Colon (tissue), 2 donors: ENCODE measurements around the gene ARHGAP44.
"Not testable (repeated sequence)": the region's sequence is repeated elsewhere in the genome, so short reads cannot be mapped to it uniquely, and the experiment has no call there.

ENCODE experiments used
- FAIRE-seq: peaks from 2 replicates; lab custom pipeline; 2012; peaks lifted over from hg19 to GRCh38; lab: Jason Lieb, UNC
- donor health status: control.
- donor health status: control.

ARHGAP44 gene

DNA sequence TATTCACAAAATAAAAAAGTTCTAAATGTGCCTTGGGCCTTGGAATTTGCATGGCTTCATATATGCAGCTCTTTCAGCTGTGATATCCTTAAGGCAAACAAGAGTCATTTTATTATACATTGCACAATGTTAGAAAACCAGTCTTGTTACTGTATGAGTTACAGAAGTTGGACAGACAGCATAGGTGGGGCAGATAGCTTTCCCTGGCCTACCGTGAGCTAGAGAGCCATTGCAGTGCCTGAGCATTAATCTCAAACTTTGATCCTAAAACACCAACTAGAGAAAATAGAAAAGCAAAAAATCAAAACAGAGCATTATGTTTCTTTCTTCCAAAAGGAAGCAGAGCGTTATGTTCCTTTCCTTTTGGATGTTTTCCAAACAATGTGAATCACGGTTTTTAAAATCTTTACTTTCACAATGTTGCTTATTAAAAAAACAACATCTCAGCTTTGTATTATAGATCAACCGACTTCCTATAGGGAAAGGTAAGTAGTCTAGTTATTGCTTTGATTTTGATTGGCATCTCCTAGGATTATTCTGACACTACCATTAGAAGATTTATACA is 32.2 kb downstream of the ARHGAP44 start:
- FAIRE-seq, result no peak

DNA sequence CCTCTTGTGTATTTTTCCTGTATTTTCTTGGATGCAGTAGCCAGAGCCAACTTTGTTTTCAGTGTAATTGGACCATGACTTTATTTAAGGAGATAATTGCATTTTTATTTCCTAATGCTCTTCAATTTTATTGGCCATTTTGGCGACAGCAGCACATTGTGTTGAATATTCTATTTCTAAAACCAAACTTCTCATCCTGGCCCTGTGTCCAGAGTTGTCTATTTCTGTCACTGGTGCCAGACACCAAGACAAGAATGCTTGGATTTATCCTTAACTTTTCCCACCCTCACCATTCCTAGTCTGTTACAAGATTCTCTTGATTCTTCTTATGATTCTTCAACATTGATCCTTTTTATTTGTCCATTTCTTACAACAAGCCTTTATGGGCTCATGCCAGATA is 37.1 kb downstream of the ARHGAP44 start:
- no peak for FAIRE-seq

DNA sequence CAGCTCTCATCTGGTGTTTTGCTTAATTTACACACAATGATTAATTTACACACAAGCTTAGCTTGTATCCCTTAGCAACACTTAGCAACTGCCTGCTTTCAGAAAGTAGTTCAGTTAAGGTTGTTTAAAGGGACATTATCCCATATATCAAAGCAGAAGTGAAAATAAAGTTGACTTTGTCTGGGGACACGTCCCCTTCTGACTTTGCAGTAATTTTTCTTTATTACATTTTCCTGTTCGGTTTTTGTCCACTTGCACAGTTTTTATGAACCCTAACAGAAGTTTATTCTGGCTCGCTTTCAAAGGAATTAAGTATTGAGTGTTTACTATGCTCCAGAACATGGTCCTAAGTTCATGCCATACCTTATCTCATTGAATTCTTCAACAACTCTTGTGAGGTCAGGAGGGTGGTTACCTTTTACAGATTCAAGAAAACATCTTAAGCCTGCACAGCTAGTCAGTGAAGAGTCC is 41.5 kb downstream of the ARHGAP44 start:
- peak; percentile 86 for FAIRE-seq

DNA sequence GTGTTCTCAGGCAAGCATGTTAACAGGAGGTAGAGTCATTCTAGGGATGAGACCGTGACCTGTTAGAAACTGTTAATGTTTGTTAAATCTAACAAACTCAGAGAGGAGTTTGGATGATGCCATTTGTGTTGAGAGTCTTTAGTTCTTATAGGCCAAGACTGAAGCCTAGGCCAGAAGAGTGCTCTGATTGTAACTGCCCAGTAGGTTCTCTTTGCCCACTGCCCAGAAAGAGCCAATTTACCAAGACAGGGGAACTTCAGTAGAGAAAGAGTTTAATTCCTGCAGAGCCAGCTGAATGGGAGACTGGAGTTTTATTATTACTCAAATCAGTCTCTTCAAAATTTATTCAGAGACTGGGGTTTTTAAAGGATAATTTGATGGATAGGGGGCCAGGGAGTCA is 42.5 kb downstream of the ARHGAP44 start:
- no peak for FAIRE-seq

DNA sequence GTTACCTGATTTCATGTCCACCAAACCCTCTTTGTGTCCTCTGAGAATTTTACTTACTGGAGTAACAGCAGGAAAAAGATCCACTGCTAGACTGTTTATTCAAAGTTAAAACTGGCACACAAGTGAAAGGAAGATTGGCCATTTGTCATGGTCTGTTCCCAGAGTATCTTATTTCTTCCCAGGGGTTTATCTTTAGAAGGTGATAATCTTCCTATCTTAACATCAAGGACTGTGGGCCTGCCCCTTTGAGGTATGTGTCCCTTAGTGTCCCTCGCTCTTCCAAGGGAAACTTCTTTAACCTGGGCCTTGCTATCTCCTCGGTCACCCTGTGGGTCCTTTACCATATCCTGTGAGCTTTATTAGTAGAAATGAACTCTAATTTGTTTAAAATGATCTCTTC is 49.7 kb downstream of the ARHGAP44 start:
- no peak for FAIRE-seq

DNA sequence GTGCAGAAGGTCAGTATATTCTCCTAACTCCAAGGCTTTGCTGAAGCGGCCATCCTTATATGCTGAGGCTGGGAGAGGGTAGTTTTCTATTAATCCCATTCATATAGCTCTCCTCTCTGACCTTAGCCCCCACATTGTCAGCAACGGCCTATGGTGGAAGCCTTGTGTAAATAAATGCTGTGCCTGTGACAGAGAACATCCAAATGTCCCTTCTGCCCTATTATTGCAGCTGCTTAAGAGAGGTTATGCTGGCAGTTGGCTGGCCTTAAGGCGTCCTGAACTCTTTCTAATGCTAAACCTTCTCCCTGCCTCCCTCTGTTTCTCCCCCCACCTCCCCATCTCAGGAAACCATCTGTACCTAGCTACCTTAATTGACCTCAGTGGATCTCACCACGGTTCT is 53.6 kb downstream of the ARHGAP44 start:
- FAIRE-seq, result no peak

DNA sequence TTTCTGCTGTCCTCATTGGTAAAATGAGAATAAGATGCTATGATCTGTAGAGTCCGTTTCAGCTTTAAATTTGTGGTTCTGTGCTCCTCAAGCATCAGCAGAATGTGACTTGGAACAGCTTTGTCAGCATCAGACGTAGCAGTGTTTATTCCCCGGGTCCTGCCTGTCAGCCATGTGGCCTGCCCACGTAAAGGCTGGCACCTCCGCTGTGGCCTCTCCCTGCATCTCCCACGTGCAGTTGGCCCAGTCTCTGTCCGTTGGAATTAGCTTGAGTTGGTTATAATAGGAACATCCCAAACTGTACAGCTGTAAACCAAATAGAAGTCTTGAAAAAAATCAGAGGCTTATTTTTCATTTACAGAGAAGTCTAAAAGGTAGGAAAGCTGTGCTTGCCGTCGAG is 61.7 kb downstream of the ARHGAP44 start:
- no peak for FAIRE-seq

DNA sequence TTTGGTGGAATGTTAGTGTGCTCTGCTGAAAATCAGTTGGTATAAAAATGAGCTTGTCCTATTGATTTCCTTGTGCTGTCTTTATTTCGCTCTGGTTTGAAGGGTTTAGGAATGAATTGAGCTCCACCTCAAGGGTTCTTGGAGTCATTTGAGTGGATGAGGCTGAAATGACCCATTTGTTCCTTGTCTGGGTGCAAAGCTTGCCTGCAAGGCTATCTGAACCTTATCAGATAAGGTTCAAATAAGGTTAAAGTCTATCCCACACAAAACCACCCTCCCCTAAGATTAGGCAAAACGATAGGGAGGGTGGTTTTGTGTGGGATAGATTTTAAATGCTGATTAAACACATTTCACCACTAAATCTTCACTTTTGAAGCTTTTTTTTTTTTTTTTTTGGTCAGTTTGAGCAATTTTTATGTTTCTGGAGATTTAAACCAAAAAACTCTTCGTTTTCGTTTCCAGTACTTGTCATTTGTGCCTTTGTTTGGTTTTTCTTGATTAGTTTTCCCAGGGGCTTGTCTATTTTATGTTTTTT is 62.7 kb downstream of the ARHGAP44 start:
- no peak for FAIRE-seq

DNA sequence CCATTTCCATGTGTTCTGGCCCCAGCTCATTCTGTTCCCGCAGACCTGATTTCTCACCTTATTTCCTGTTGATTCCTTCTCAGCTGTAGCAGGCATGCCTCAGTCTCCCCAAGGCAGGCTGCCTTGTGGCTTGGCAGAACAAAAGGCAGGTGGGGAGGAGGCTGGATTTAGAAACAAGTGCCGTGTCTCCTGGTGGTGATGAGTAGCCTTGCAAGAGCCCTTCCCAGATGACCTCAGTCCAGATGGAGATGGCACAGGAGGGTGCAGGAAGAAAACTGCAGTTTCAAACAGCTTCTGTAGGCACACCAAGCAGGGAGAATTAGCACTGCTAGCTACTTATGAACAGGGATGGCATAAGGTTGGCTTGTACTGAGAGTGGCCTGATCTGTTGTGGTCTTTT is 64.6 kb downstream of the ARHGAP44 start:
- FAIRE-seq, result no peak

DNA sequence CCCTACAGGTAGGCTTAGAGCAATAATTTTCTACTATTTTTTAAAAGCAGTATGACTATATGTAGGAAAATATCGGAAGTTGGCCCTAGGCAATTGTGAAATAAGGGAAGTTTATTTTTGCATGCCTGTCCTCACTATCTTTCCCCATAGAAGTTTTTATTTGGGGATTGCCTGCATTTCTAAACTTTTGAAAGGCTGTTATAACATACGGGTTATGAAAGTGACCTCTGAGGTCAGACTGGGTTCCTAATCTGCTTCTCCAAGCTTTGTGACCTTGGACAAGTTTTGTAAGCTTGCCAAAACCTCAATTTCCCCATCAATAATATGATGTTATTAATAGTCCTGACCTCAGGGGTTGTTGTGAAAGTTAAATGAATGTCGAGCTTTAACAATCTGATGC is 67.1 kb downstream of the ARHGAP44 start:
- FAIRE-seq, result no peak

DNA sequence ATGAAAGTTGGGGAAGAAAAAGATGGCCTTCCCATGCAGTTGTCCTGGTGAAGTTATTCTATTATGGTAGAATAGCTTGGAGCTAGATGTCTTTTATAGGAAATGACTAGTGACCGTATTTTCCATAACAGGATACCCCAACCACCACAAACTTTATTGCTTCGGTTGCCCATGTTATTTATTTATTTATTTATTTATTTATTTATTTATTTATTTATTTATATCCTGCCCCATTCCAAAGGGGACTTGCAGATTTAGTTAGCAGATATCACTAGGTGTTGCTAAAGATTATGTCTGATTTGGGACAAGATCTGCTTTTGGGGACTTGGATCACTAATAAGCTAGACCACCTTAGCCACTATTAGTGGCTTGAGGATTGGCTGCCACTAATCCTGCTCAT is 68.3 kb downstream of the ARHGAP44 start:
- FAIRE-seq, result no peak

DNA sequence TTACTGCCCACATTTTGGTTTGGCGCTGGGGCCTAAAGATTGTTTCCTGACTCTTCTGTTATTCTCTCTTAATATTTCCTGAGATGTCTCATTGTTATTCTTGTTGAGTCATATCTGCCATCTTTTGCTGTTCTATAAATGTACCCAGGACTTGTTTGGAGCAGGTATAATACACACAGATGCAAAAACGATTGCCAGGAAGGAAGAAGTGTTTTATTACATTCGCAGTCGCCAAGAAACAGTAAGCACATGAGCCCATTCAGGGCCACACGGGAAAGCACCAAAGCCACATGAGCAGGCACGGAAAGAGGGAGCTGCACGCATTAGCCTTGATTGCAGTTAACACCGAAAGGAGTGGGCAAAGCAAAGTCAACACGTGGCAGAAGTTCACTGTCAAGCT is 70.2 kb downstream of the ARHGAP44 start:
- FAIRE-seq, result no peak

DNA sequence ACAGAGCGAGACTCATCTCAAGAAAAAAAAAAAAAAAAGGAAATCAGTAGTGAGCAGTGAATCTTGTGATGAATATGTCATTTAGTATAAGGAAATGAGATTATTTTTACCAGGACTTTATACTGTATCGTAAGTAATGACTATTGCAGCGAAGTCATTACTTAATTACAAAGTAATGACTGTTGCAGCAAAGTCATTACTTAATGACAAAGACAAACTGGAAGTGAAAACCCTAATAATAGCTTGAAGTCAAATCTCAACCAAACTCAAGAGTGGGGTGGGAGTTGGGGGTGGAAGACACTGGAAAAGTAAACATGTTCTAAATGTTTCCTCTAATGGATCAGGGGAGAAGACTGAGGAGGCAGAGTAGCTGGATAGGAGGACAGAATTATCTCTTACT is 76.5 kb downstream of the ARHGAP44 start:
- FAIRE-seq, result no peak

DNA sequence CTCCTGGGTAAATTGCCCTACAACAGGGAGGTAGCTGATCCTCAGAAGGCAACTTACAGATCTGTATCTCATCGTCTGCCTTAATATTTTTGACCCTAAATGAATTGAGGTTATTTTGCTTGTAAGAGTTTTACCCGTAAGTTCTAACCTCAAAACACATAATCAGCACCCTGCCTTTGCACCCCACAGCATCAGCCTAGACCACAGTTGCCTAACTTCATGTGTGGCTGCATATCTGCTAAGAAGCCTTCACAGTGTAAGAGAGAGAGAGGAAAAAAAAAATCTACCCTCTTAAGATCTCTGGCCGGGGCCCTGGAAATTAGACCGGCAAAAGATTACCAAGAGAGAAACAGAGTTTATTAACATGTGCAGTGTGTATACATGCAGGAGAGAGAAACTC is 76.9 kb downstream of the ARHGAP44 start:
- no peak for FAIRE-seq

DNA sequence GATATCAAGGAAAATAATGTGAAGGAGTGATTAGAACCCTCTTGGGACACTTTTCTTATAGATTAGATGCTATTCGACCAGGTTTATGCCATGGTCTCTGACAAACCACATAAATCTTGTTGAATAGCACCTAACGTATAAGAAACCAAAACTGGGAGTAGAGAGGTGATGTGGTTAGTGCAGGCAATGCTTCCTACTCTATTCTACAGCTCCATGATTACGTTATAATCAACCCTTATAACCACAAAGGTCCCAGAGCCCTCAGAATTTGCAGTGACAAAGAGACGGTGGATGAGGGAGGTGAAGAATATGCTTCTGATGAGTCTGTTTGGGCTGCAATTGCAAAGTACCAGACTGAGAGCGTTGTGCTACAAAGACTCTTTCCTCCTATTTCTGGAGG is 78.4 kb downstream of the ARHGAP44 start:
- no peak for FAIRE-seq

DNA sequence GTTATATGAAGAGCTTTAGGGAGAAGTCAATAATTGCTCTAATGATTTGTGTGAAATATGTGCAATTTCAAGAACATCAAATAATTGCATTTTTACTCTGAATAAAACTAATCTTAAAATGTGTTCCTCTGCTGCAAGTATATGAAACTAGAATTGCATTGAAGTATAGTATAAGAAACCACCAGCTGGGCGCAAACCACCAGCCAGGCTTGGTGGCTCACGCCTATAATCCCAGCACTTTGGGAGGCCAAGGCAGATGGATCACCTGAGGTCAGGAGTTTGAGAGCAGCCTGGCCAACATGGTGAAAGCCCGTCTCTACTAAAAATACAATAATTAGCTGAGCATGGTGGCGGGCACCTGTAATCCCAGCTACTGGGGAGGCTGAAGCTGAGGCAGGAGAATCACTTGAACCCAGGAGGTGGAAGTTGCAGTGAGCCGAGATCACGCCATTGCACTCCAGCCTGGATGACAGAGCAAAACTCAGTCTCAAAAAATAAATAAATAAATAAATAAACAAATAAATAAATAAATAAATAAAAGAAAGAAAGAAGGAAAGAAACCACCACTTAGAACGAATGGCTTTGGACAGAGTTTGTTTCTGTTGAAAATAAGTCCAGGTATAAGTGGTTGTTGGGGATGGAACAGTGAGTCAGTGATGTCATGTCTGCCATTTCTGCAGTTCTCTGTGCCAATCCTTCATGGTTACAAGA is 84.3 kb downstream of the ARHGAP44 start:
- not testable (repeated sequence) for FAIRE-seq

DNA sequence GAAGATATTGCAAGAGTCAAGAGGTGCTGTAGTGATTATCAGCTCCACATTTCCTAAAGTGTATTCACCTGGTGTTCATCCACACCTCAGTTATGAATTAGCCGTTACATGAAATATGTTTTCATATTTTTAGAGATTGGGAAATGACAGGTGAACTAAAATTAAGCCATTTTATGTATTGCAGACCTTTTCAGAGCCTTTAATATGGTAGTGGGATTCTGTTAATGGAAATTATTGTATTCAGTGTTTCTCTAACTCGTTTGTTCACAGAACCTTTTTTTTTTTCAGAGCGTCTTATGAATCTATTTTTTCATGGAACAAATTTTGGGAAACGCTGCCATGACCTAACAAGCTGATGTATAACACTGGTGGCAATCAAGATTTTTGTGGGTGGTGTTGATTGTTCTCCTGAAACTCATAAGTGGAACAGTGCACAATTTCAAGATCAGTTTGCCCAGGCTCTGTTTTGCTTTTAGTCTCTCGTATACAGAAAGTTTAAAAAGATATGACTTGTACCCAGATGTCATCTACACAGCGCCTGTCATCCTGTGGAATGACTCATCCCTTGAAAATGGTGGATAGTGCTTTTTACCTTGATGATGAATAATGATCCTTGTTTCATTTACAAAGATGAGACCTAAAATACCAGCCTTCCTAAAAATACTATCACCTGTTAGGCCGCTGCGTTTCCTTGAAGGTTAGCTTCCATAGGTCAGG is 88.8 kb downstream of the ARHGAP44 start:
- FAIRE-seq, result no peak

DNA sequence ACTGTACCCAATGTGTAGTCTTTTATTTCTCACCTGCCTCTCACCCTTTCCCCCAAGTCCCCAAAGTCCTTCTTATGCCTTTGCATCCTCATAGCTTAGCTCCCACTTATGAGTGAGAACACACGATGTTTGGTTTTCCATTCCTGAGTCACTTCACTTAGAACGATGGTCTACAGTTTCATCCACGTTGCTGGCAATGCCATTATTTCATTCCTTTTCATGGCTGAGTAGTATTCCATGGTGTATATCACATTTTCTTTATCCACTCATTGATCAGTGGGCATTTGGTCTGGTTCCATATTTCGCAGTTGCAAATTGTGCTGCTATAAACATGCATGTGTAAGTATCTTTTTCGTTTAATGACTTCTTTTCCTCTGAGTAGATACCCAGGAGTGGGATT is 89.8 kb downstream of the ARHGAP44 start:
- FAIRE-seq, result not testable (repeated sequence)

DNA sequence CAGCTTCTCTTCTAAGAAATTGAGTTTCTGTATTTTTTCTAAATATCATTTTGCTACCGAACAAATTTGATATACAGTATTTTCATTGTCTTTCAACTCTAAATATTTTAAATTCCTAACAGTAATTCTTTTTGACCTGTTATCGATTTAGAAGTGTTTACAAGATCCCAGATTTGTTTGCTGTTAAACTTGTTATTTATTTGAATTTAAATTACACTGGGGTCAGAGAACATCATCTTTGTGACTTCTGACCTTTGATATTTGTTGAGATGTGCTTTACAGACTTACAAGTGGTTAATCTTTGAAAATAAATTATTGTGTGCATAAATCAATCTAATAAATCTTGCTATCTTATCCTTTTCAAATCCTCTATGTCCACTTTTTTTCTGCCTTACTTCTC is 94.2 kb downstream of the ARHGAP44 start:
- FAIRE-seq, result no peak

DNA sequence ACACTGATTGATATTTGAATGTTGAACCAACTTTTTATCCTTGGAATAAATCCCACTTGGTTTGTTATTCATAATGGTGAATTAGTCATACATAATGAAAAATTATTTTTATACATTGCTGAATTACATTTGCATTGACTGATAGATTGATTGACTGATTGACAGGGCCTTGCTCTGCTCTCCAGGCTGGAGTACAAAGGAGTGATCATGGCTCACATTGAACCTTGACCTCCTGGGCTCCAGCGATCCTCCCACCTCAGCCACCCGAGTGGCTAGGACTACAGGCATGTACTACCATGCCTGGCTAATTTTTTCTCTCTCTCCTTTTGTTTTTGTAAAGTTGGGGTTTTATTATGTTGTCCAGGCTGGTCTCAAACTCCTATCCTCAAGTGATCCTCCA is 97.8 kb downstream of the ARHGAP44 start:
- no peak for FAIRE-seq

DNA sequence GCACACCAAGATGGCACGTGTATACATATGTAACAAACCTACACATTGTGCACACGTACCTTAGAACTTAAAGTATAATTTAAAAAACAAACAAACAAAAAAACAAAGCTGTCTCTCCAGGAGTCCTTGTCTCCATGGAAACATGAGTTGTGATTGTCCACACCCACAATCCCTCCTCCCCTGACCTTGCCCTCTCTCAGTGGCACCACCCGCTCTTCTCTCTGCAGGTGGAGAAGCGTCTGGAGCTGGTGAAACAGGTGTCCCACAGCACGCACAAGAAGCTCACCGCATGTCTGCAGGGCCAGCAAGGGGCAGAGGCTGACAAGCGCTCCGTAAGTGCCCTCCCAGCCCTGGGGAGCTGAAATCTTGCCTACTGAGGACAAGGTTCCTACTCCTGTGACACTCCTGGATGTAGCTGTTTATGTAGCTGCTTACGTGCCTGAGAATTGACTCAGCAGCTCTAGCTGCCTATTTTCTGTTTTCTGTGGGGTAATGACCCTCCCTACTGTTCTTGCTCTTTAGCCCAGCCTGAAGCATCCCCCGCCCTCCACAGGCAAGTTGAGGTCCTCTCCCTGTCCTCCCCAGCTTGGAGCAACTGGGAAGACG is 107.0 kb downstream of the ARHGAP44 start:
- no peak for FAIRE-seq

DNA sequence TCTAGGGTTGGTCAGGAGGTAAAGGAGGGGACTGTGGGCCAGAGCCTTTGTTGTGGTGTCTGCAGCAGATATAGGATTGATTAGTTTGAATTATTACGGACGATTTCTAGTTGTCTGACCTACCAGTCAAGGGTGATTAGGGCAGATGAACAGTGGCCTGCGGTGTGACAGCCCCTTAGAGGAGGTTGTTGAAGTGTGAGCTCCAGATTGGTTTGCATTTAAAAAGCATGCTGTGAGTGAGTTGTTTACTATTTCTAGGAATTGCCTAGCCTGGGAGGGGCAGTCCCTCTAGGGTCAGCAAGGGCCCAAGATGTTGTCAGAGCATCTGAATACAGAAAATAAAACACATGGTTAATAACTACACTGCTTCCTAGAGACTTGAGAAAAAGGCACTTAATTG is 108.8 kb downstream of the ARHGAP44 start:
- FAIRE-seq, result no peak

DNA sequence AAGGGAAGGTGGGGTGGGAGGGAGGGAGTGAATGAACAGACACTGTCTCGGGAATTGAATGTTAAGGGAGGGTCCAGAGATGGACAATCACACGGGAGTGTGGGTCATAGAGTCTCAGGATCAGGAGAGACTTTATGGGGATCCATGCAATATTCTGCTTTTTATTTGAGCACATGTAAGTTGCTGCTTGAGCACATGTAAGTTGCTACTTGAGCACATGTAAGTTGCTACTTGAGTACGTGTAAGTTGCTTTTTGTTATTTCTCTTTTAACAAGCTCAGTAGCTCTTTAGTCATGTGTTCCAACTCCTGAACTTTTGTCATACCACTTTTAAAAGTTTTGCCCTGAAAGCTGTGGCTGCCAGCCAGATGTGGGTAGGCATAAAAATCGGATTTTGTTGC is 110.3 kb downstream of the ARHGAP44 start:
- no peak for FAIRE-seq
